WTC11 (cell line): Measurements from ENCODE around the gene ZNF500. TPM values are rescaled to one million over a fixed set of nuclear protein-coding genes. Genes with fewer than 3 reads are reported as not detected.

Source experiments
- ATAC-seq: fragments of 200-7000 bp; cut with Tn5 transposase; 2 replicates; pipeline ENCODE4 v1.10.0; 2021; ENCODE audit warnings: mild to moderate bottlenecking, moderate library complexity
- CTCF ChIA-PET: fragments of 300-600 bp; sonication (Branson Sonifier 250); formaldehyde crosslinking; loops from one replicate; lab custom pipeline; 2021; ENCODE audit warnings: antibody characterized with exemption; lab: Charles Lee
- POLR2A ChIA-PET: fragments of 350-600 bp; sonication (Branson Sonifier 250); formaldehyde crosslinking; loops from one replicate; lab custom pipeline; 2021; ENCODE audit warnings: antibody characterized with exemption; lab: Charles Lee
- DNase-seq: peaks from one replicate; pipeline ENCODE4 v3.0.0; 2021; ENCODE audit warnings: low spot score
- H3K27ac Mint-ChIP-seq: 2 replicates; pipeline ENCODE4 v1.8.0; 2021; ENCODE audit warnings: mixed read lengths
- H3K27me3 Mint-ChIP-seq: 2 replicates; pipeline ENCODE4 v1.8.0; 2021; ENCODE audit warnings: low read depth, mild to moderate bottlenecking, moderate library complexity, mixed read lengths
- H3K36me3 Mint-ChIP-seq: 2 replicates; pipeline ENCODE4 v1.8.0; 2021; ENCODE audit warnings: mixed read lengths
- H3K4me1 Mint-ChIP-seq: 2 replicates; pipeline ENCODE4 v1.8.0; 2022; ENCODE audit warnings: mixed read lengths
- H3K4me3 Mint-ChIP-seq: 2 replicates; pipeline ENCODE4 v1.8.0; 2021; ENCODE audit warnings: mild to moderate bottlenecking, moderate library complexity, mixed read lengths
- H3K9me3 Mint-ChIP-seq: 2 replicates; pipeline ENCODE4 v1.8.0; 2021; ENCODE audit warnings: mixed read lengths
- ELF4 ChIP-seq: sonication (generic); formaldehyde crosslinking; IDR thresholded peaks from 2 replicates; pipeline ENCODE4 v1.8.1; 2022; ENCODE audit warnings: low read depth, mild to moderate bottlenecking, moderate library complexity, missing genetic modification reagents
- EMX1 ChIP-seq: fragments of 250-450 bp; sonication (Bioruptor Pico); IDR thresholded peaks from 2 replicates; pipeline ENCODE4 v1.8.0; 2021; ENCODE audit warnings: mild to moderate bottlenecking
- FOXJ3 ChIP-seq: sonication (generic); formaldehyde crosslinking; IDR thresholded peaks from 2 replicates; pipeline ENCODE4 v1.9.0; 2021; ENCODE audit warnings: missing genetic modification reagents, mild to moderate bottlenecking, borderline replicate concordance
- FOXK1 ChIP-seq: sonication (generic); formaldehyde crosslinking; IDR thresholded peaks from 2 replicates; pipeline ENCODE4 v1.8.0; 2022; ENCODE audit warnings: mild to moderate bottlenecking, moderate library complexity, missing genetic modification reagents
- GRHL2 ChIP-seq: fragments of 250-450 bp; sonication (Bioruptor Pico); IDR thresholded peaks from 2 replicates; pipeline ENCODE4 v1.8.0; 2022; ENCODE audit warnings: mild to moderate bottlenecking, moderate library complexity; ENCODE audit not compliant: insufficient replicate concordance, severe bottlenecking
- IRF2 ChIP-seq: sonication (generic); formaldehyde crosslinking; IDR thresholded peaks from 2 replicates; pipeline ENCODE4 v1.8.0; 2022; ENCODE audit warnings: low read depth, missing genetic modification reagents, borderline replicate concordance
- NFE2L1 ChIP-seq: sonication (generic); formaldehyde crosslinking; IDR thresholded peaks from 2 replicates; pipeline ENCODE4 v1.8.1; 2023; ENCODE audit warnings: missing genetic modification reagents
- NR2C2 ChIP-seq: sonication (generic); formaldehyde crosslinking; IDR thresholded peaks from 2 replicates; pipeline ENCODE4 v1.8.0; 2022; ENCODE audit warnings: mild to moderate bottlenecking, missing genetic modification reagents
- PRRX2 ChIP-seq: fragments of 250-450 bp; sonication (Bioruptor Pico); IDR thresholded peaks from 2 replicates; pipeline ENCODE4 v1.8.0; 2021; ENCODE audit warnings: mild to moderate bottlenecking
- SOX15 ChIP-seq: fragments of 250-450 bp; sonication (Bioruptor Pico); IDR thresholded peaks from 2 replicates; pipeline ENCODE4 v1.9.0; 2021; ENCODE audit warnings: mild to moderate bottlenecking
- ZNF219 ChIP-seq: sonication (generic); formaldehyde crosslinking; IDR thresholded peaks from 2 replicates; pipeline ENCODE4 v1.8.0; 2023; ENCODE audit warnings: missing genetic modification reagents, mild to moderate bottlenecking, borderline replicate concordance
- total RNA-seq: library from RNA; stranded (reverse); gene quantifications from 3 replicates; pipeline ENCODE4 v1.2.3, GENCODE V29; 2021
- TF ChIP-seq, protein P1 (sequence below): fragments of 250-450 bp; sonication (Bioruptor Pico); IDR thresholded peaks from 2 replicates; pipeline ENCODE4 v1.9.0; 2021; ENCODE audit warnings: moderate library complexity, mild to moderate bottlenecking, inconsistent platforms, borderline replicate concordance
- TF ChIP-seq, protein P2 (sequence below): sonication (generic); formaldehyde crosslinking; IDR thresholded peaks from 2 replicates; pipeline ENCODE4 v1.8.1; 2023; ENCODE audit warnings: mild to moderate bottlenecking, missing genetic modification reagents, moderate library complexity
- TF ChIP-seq, protein P3 (sequence below): sonication (generic); formaldehyde crosslinking; conservative IDR thresholded peaks from 2 replicates; pipeline ENCODE4 v1.8.1; 2023; ENCODE audit warnings: mild to moderate bottlenecking, low read depth, missing genetic modification reagents, moderate library complexity
- TF ChIP-seq, protein P4 (sequence below): fragments of 250-450 bp; sonication (Bioruptor Pico); IDR thresholded peaks from 2 replicates; pipeline ENCODE4 v1.9.0; 2021; ENCODE audit warnings: mild to moderate bottlenecking
- TF ChIP-seq, protein P5 (sequence below): fragments of 250-450 bp; sonication (Bioruptor Pico); IDR thresholded peaks from 2 replicates; pipeline ENCODE4 v1.9.0; 2021; ENCODE audit warnings: mild to moderate bottlenecking, borderline replicate concordance
- TF ChIP-seq, protein P6 (sequence below): sonication (generic); formaldehyde crosslinking; IDR thresholded peaks from 2 replicates; pipeline ENCODE4 v1.8.1; 2023; ENCODE audit warnings: mild to moderate bottlenecking, missing genetic modification reagents, moderate library complexity
- TF ChIP-seq, protein P7 (sequence below): sonication (generic); formaldehyde crosslinking; IDR thresholded peaks from 2 replicates; pipeline ENCODE4 v1.8.1; 2023; ENCODE audit warnings: mild to moderate bottlenecking, missing genetic modification reagents

The ZNF500 gene
- total RNA-seq, 1 experiment from 2014 or later: 19.9 TPM

DNA sequence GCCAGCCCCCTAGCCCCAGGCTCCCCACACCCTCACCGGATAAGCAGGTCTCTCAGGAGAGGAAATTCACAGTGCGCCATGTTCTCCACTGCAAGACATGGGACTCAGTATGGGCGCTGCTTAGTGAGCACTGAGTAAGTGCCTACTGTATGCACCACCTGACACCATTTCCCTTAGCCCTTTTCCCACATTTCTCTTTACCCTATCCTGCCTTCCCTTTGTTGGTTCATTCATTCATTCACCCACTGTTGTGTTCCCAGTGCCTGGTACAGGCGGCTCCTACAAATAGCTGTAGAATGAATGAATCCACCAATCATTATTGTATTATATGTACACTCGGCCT, 11.1 kb upstream of the ZNF500 start:
- H3K36me3 Mint-ChIP-seq: no peaks in the 10 kb centered on the region
- TF ChIP-seq, protein P1, sequence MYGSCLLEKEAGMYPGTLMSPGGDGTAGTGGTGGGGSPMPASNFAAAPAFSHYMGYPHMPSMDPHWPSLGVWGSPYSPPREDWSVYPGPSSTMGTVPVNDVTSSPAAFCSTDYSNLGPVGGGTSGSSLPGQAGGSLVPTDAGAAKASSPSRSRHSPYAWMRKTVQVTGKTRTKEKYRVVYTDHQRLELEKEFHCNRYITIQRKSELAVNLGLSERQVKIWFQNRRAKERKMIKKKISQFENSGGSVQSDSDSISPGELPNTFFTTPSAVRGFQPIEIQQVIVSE (CRISPR knock-in tag): no peak
- TF ChIP-seq, protein P2, sequence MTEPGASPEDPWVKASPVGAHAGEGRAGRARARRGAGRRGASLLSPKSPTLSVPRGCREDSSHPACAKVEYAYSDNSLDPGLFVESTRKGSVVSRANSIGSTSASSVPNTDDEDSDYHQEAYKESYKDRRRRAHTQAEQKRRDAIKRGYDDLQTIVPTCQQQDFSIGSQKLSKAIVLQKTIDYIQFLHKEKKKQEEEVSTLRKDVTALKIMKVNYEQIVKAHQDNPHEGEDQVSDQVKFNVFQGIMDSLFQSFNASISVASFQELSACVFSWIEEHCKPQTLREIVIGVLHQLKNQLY (CRISPR knock-in tag): no peak
- TF ChIP-seq FOXK1 (CRISPR knock-in tag): no peak
- no peak for TF ChIP-seq EMX1
- TF ChIP-seq PRRX2: no peak
- no peak for TF ChIP-seq SOX15 (CRISPR knock-in tag)
- TF ChIP-seq, protein P3, sequence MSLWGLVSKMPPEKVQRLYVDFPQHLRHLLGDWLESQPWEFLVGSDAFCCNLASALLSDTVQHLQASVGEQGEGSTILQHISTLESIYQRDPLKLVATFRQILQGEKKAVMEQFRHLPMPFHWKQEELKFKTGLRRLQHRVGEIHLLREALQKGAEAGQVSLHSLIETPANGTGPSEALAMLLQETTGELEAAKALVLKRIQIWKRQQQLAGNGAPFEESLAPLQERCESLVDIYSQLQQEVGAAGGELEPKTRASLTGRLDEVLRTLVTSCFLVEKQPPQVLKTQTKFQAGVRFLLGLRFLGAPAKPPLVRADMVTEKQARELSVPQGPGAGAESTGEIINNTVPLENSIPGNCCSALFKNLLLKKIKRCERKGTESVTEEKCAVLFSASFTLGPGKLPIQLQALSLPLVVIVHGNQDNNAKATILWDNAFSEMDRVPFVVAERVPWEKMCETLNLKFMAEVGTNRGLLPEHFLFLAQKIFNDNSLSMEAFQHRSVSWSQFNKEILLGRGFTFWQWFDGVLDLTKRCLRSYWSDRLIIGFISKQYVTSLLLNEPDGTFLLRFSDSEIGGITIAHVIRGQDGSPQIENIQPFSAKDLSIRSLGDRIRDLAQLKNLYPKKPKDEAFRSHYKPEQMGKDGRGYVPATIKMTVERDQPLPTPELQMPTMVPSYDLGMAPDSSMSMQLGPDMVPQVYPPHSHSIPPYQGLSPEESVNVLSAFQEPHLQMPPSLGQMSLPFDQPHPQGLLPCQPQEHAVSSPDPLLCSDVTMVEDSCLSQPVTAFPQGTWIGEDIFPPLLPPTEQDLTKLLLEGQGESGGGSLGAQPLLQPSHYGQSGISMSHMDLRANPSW (CRISPR knock-in tag): no peak
- TF ChIP-seq, protein P4, sequence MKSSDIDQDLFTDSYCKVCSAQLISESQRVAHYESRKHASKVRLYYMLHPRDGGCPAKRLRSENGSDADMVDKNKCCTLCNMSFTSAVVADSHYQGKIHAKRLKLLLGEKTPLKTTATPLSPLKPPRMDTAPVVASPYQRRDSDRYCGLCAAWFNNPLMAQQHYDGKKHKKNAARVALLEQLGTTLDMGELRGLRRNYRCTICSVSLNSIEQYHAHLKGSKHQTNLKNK: no peak
- TF ChIP-seq NFE2L1: no peak
- TF ChIP-seq, protein P5, sequence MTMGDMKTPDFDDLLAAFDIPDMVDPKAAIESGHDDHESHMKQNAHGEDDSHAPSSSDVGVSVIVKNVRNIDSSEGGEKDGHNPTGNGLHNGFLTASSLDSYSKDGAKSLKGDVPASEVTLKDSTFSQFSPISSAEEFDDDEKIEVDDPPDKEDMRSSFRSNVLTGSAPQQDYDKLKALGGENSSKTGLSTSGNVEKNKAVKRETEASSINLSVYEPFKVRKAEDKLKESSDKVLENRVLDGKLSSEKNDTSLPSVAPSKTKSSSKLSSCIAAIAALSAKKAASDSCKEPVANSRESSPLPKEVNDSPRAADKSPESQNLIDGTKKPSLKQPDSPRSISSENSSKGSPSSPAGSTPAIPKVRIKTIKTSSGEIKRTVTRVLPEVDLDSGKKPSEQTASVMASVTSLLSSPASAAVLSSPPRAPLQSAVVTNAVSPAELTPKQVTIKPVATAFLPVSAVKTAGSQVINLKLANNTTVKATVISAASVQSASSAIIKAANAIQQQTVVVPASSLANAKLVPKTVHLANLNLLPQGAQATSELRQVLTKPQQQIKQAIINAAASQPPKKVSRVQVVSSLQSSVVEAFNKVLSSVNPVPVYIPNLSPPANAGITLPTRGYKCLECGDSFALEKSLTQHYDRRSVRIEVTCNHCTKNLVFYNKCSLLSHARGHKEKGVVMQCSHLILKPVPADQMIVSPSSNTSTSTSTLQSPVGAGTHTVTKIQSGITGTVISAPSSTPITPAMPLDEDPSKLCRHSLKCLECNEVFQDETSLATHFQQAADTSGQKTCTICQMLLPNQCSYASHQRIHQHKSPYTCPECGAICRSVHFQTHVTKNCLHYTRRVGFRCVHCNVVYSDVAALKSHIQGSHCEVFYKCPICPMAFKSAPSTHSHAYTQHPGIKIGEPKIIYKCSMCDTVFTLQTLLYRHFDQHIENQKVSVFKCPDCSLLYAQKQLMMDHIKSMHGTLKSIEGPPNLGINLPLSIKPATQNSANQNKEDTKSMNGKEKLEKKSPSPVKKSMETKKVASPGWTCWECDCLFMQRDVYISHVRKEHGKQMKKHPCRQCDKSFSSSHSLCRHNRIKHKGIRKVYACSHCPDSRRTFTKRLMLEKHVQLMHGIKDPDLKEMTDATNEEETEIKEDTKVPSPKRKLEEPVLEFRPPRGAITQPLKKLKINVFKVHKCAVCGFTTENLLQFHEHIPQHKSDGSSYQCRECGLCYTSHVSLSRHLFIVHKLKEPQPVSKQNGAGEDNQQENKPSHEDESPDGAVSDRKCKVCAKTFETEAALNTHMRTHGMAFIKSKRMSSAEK (CRISPR knock-in tag): no peak
- no peak for TF ChIP-seq NR2C2 (CRISPR knock-in tag)
- no peak for TF ChIP-seq IRF2 (CRISPR knock-in tag)
- TF ChIP-seq, protein P6, sequence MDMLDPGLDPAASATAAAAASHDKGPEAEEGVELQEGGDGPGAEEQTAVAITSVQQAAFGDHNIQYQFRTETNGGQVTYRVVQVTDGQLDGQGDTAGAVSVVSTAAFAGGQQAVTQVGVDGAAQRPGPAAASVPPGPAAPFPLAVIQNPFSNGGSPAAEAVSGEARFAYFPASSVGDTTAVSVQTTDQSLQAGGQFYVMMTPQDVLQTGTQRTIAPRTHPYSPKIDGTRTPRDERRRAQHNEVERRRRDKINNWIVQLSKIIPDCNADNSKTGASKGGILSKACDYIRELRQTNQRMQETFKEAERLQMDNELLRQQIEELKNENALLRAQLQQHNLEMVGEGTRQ (CRISPR knock-in tag): no peak
- no peak for TF ChIP-seq FOXJ3 (CRISPR knock-in tag)
- TF ChIP-seq GRHL2 (CRISPR knock-in tag): no peak
- TF ChIP-seq, protein P7, sequence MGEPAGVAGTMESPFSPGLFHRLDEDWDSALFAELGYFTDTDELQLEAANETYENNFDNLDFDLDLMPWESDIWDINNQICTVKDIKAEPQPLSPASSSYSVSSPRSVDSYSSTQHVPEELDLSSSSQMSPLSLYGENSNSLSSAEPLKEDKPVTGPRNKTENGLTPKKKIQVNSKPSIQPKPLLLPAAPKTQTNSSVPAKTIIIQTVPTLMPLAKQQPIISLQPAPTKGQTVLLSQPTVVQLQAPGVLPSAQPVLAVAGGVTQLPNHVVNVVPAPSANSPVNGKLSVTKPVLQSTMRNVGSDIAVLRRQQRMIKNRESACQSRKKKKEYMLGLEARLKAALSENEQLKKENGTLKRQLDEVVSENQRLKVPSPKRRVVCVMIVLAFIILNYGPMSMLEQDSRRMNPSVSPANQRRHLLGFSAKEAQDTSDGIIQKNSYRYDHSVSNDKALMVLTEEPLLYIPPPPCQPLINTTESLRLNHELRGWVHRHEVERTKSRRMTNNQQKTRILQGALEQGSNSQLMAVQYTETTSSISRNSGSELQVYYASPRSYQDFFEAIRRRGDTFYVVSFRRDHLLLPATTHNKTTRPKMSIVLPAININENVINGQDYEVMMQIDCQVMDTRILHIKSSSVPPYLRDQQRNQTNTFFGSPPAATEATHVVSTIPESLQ (CRISPR knock-in tag): no peak
- TF ChIP-seq ZNF219 (CRISPR knock-in tag): no peak
- no peak for TF ChIP-seq ELF4 (CRISPR knock-in tag)
- CTCF ChIA-PET: interaction anchor here (1.2 kb wide), 1 partner anchor 95 kb away, joined by 4 read pairs; no protein-coding TSS in a partner anchor
- no peak overlapping the region for H3K4me3 Mint-ChIP-seq
- POLR2A ChIA-PET: no interaction called here
- no peak for ATAC-seq
- H3K27me3 Mint-ChIP-seq: no peaks in the 10 kb centered on the region; the same call in 1 of the 2 replicates
- no peak for DNase-seq
- H3K4me1 Mint-ChIP-seq: no peaks in the 10 kb centered on the region
- no peak overlapping the region for H3K27ac Mint-ChIP-seq
- no peaks in the 10 kb centered on the region for H3K9me3 Mint-ChIP-seq
